Stimulated activated effector memory CD8-positive, alpha-beta T cell treated with anti-CD3 and anti-CD28 coated beads, Interleukin-12 subunit alpha, Interleukin-12 subunit beta, amount 100 ng/mL, for 72 hours (primary cell): ENCODE data around the gene CREB3L2.
A peak's percentile ranks its signal among the peaks of the same experiment; 100 is the strongest.
"Not testable (repeated sequence)": the region's sequence is repeated elsewhere in the genome, so short reads cannot be mapped to it uniquely, and the experiment has no call there.

Experiments used
- ATAC-seq: fragments of 150-1000 bp; cut with Tn5 transposase; 2 replicates; pipeline ENCODE4 v1.10.0; 2021
- DNase-seq, 2 donors: peaks; one replicate each; pipeline ENCODE4 v3.0.0; 2021 to 2022; ENCODE audit warnings: low spot score in 2 of 2
- H3K27ac Mint-ChIP-seq: one replicate; pipeline ENCODE4 v1.8.0; 2022; ENCODE audit warnings: mild to moderate bottlenecking, mixed read lengths
- H3K36me3 Mint-ChIP-seq: one replicate; pipeline ENCODE4 v1.8.0; 2022; ENCODE audit warnings: mild to moderate bottlenecking, mixed read lengths
- H3K4me1 Mint-ChIP-seq: one replicate; pipeline ENCODE4 v1.8.0; 2022; ENCODE audit warnings: mixed read lengths
- H3K4me3 Mint-ChIP-seq: one replicate; pipeline ENCODE4 v1.8.0; 2022; ENCODE audit warnings: mild to moderate bottlenecking, mixed read lengths
- H3K9me3 Mint-ChIP-seq: one replicate; pipeline ENCODE4 v1.8.0; 2022; ENCODE audit warnings: mixed read lengths

Gene CREB3L2

GRCh38 chr7:137986252-137987017 is 15.5 kb downstream of the CREB3L2 start:
- peaks cover 4% of the 10 kb centered on the region for H3K9me3 Mint-ChIP-seq
- no peak overlapping the region for H3K4me3 Mint-ChIP-seq
- H3K27ac Mint-ChIP-seq = no peak overlapping the region
- ATAC-seq (no peak), DNase-seq (no peak)
- H3K4me1 Mint-ChIP-seq = peaks cover 13% of the 10 kb centered on the region
- no peaks in the 10 kb centered on the region for H3K36me3 Mint-ChIP-seq

DNA sequence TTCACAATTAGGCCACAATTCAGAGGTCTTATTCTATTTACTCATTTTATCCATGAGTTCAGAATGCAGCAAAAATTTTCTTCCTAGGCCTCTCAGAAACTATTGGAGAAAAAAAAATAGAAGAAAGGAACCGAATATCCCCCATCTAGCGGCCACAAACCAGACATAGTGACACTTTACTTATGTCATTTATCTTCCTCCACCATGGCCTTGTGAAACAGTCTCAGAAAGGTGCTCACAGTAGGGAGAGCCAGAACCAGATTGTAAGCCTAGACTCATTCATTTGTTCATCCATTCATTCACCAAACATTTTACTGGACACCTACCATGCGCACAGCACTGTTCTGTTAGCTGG is 16.0 kb downstream of the CREB3L2 start:
- Mint-ChIP-seq H3K27ac (no peak overlapping the region), H3K9me3 (peaks cover 4% of the 10 kb centered on the region), H3K4me3 (no peak overlapping the region), H3K36me3 (no peaks in the 10 kb centered on the region), H3K4me1 (peaks cover 19% of the 10 kb centered on the region)
- no peak for ATAC-seq
- no peak for DNase-seq

- no peak for DNase-seq
- Mint-ChIP-seq H3K27ac (no peak overlapping the region), H3K4me1 (peaks cover 23% of the 10 kb centered on the region), H3K36me3 (no peaks in the 10 kb centered on the region), H3K9me3 (peaks cover 4% of the 10 kb centered on the region), H3K4me3 (no peak overlapping the region)
- ATAC-seq = no peak
Measured at GRCh38 chr7:137985253-137985896, 16.5 kb downstream of the CREB3L2 start.

GRCh38 chr7:137984181-137985041 is 17.5 kb downstream of the CREB3L2 start:
- peaks cover 32% of the 10 kb centered on the region for H3K4me1 Mint-ChIP-seq
- H3K4me3 Mint-ChIP-seq = no peak overlapping the region

DNA sequence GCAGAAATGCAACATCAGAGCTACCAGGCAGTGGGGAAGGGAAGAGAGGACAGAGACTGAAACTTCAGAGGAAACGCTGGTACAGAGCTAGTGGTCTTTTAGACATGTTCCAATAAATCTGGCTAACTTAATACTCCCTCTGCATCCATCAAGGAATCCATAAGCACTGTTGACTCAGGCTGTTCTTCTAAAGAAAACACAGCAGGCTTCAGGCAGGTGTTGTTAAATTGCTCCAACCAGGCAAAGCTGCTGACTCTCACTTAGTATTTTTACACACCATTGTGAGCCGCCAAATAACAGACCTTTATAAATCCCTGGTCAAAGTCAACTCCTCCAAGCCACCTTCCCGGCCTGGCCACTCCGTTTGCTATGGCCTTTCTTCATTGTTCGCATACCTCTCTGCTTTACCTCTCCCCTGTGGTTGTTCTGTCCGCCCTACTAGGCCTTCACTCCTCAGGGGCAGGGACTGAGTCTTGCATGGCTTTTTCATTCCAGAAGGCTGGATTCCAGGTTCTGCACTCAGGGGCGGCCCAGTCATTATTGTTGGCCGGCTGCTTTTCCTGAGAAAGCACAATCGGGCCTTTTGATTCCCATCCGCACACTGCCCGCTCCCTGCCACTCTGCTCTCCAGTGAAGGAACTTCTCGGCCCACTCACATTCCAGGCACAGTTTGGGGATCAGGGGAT is 18.4 kb downstream of the CREB3L2 start:
- peaks cover 39% of the 10 kb centered on the region for H3K4me1 Mint-ChIP-seq
- H3K27ac Mint-ChIP-seq = no peak overlapping the region
- ATAC-seq = no peak
- no peaks in the 10 kb centered on the region for H3K36me3 Mint-ChIP-seq
- H3K9me3 Mint-ChIP-seq = peaks cover 4% of the 10 kb centered on the region
- H3K4me3 Mint-ChIP-seq = no peak overlapping the region
- no peak for DNase-seq

More at GRCh38 chr7:137984181-137985041, 17.5 kb downstream of the CREB3L2 start:
- DNase-seq = no peak
- Mint-ChIP-seq H3K9me3 (peaks cover 4% of the 10 kb centered on the region), H3K36me3 (no peaks in the 10 kb centered on the region), H3K27ac (no peak overlapping the region)
- ATAC-seq = no peak

- not testable (repeated sequence) for DNase-seq, ATAC-seq, H3K36me3 Mint-ChIP-seq, H3K9me3 Mint-ChIP-seq, H3K4me3 Mint-ChIP-seq, H3K27ac Mint-ChIP-seq
- peaks cover 47% of the 10 kb centered on the region for H3K4me1 Mint-ChIP-seq
Measured at GRCh38 chr7:137982394-137982793, 19.5 kb downstream of the CREB3L2 start.

- Mint-ChIP-seq H3K4me1 (peaks cover 54% of the 10 kb centered on the region), H3K36me3 (peaks cover 4% of the 10 kb centered on the region), H3K27ac (no peak overlapping the region), H3K9me3 (peaks cover 4% of the 10 kb centered on the region), H3K4me3 (no peak overlapping the region)
- ATAC-seq = no peak
- DNase-seq = no peak
Measured at GRCh38 chr7:137981668-137982067, 20.2 kb downstream of the CREB3L2 start.

DNA sequence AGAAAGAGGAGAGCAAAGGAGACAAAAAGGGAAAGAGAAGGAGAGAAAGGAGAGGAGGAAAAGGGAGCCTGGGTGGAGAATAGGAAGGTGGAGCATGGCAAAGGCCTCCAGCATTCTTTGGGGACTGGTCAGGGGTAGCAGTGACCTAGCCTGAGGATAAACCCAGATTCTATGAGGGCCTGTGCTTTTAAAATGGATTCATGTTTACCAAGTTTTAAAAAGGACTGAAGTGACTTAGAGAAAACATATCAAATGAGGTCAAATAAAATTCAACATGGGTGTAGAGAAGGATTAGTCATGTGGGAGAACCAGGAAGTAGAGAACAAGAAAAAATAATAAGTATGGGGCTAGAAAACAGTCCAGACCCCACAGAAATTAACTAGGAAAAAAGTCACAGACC is 20.7 kb downstream of the CREB3L2 start:
- H3K27ac Mint-ChIP-seq = peak overlapping the region; percentile 49
- DNase-seq (no peak), ATAC-seq (no peak)
- H3K4me3 Mint-ChIP-seq = no peak overlapping the region
- peaks cover 4% of the 10 kb centered on the region for H3K36me3 Mint-ChIP-seq
- H3K4me1 Mint-ChIP-seq = peaks cover 59% of the 10 kb centered on the region
- H3K9me3 Mint-ChIP-seq = peaks cover 4% of the 10 kb centered on the region

- H3K27ac Mint-ChIP-seq = peak overlapping the region; percentile 49
- H3K4me1 Mint-ChIP-seq = peaks cover 62% of the 10 kb centered on the region
- ATAC-seq (no peak), DNase-seq (no peak)
- no peak overlapping the region for H3K4me3 Mint-ChIP-seq
- H3K9me3 Mint-ChIP-seq = peaks cover 4% of the 10 kb centered on the region
- peaks cover 4% of the 10 kb centered on the region for H3K36me3 Mint-ChIP-seq
Measured at GRCh38 chr7:137980308-137980707, 21.6 kb downstream of the CREB3L2 start.

DNA sequence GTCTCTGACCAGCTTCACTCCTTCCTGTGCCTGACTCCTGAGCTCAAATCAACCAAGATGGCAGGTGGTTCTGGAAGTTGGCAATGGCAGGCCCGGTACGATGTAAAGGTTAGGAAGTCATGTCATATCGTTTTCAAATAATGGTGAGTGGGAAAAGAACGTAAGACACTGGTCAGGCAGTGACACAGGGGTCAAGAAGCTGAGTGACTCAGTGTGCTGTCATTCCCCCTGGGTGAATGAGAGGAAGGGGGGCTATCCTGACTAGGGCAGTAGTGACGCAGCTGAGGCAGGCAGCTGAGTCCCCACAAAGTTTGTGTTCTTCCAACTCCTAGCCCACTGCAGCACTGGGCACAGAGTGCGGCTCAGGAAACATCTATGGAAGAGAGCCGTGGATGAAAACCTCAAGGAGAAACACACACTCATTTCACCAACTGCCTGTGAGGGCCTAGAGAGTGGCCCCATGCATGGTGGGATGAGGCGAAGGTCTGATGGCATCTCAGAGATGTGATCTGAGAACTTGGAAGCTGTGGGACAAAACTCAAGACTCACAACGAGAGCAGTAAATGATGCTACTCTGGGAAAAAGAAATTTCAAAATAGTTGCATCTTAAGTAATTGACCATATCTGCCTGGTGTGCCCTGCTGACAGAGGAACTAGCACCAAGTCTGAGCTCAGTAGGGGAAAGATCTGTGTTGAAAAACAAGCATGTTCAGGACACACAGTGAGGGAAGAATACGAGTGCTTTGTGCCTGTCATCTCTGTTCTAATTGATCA is 23.2 kb downstream of the CREB3L2 start:
- H3K27ac Mint-ChIP-seq = peak overlapping the region; percentile 74
- no peak for DNase-seq
- H3K4me3 Mint-ChIP-seq = no peak overlapping the region
- H3K4me1 Mint-ChIP-seq = peaks cover 73% of the 10 kb centered on the region
- peak; percentile 48 for ATAC-seq
- H3K9me3 Mint-ChIP-seq = peaks cover 4% of the 10 kb centered on the region
- peaks cover 4% of the 10 kb centered on the region for H3K36me3 Mint-ChIP-seq

- no peaks in the 10 kb centered on the region for H3K9me3 Mint-ChIP-seq
- DNase-seq = no peak
- H3K4me1 Mint-ChIP-seq = peaks cover 65% of the 10 kb centered on the region
- H3K27ac Mint-ChIP-seq = no peak overlapping the region
- no peak for ATAC-seq
- no peak overlapping the region for H3K4me3 Mint-ChIP-seq
- H3K36me3 Mint-ChIP-seq = peaks cover 4% of the 10 kb centered on the region
Measured at GRCh38 chr7:137977173-137977572, 24.7 kb downstream of the CREB3L2 start.

GRCh38 chr7:137976696-137977095 is 25.2 kb downstream of the CREB3L2 start:
- peaks cover 4% of the 10 kb centered on the region for H3K36me3 Mint-ChIP-seq
- peaks cover 62% of the 10 kb centered on the region for H3K4me1 Mint-ChIP-seq
- H3K9me3 Mint-ChIP-seq = no peaks in the 10 kb centered on the region
- no peak for DNase-seq
- H3K27ac Mint-ChIP-seq = peak overlapping the region; percentile 13
- H3K4me3 Mint-ChIP-seq = no peak overlapping the region
- ATAC-seq = no peak

- no peak for DNase-seq
- Mint-ChIP-seq H3K27ac (peak overlapping the region; percentile 13), H3K4me1 (peaks cover 58% of the 10 kb centered on the region), H3K36me3 (peaks cover 4% of the 10 kb centered on the region), H3K4me3 (no peak overlapping the region), H3K9me3 (no peaks in the 10 kb centered on the region)
- ATAC-seq = no peak
Measured at GRCh38 chr7:137976232-137976631, 25.7 kb downstream of the CREB3L2 start.

DNA sequence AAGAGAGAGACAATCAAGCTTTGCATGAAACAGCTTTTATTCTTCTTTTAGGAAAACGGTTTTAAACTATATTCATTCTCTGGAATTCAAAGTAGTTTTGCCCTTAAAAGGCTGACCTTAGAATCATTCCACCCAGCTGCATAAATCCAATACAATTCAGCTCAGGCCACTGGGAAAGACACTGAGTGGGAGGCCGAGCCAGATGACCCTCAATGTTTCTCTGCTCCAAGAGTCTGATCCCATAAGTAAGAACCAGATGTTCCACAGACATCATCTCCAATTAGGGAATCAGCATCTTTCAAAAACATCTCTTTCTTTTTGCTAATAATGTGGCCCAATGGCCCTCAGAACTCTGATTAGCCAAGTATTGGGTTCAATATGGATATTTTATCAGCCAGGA is 26.1 kb downstream of the CREB3L2 start:
- Mint-ChIP-seq H3K27ac (peak overlapping the region; percentile 13), H3K36me3 (peaks cover 9% of the 10 kb centered on the region), H3K4me3 (no peak overlapping the region), H3K4me1 (peaks cover 53% of the 10 kb centered on the region), H3K9me3 (no peaks in the 10 kb centered on the region)
- ATAC-seq (no peak), DNase-seq (no peak)
